Keratinocyte (primary cell): ENCODE data around the gene SFMBT2. TPM values are rescaled to one million over a fixed set of nuclear protein-coding genes. Genes with fewer than 3 reads are reported as not detected.

ENCODE experiments used
- DNase-seq: peaks from one replicate; pipeline ENCODE4 v3.0.0-alpha.2; 2011; ENCODE audit warnings: low read depth, missing footprints, low spot score
- FAIRE-seq: peaks from 2 replicates; lab custom pipeline; 2011; peaks lifted over from hg19 to GRCh38; lab: Jason Lieb, UNC
- H2AFZ ChIP-seq: 2 replicates; pipeline ENCODE4 v1.6.0; 2012; ENCODE audit warnings: low read length, control low read depth, inconsistent platforms; ENCODE audit not compliant: control insufficient read depth
- H3K27ac ChIP-seq: 2 replicates; pipeline ENCODE4 v1.5.1; 2011; ENCODE audit warnings: low read length; ENCODE audit not compliant: control insufficient read depth, insufficient read depth
- H3K27me3 ChIP-seq: 3 replicates; pipeline ENCODE4 v1.6.0; 2011; ENCODE audit warnings: low read length; ENCODE audit not compliant: control insufficient read depth, insufficient read depth; ENCODE audit errors: extremely low read depth
- H3K36me3 ChIP-seq, 2 experiments: 2 replicates in 1 of 2; 3 replicates in 1 of 2; pipeline ENCODE4 v1.5.1; 2011; ENCODE audit warnings: low read length in 2 of 2, mild to moderate bottlenecking in 1 of 2; ENCODE audit not compliant: control insufficient read depth in 2 of 2, insufficient read depth in 2 of 2; ENCODE audit errors: extremely low read depth in 1 of 2
- H3K4me1 ChIP-seq: 3 replicates; pipeline ENCODE4 v1.5.1; 2011; ENCODE audit warnings: low read length; ENCODE audit not compliant: control insufficient read depth, insufficient read depth; ENCODE audit errors: extremely low read depth
- H3K4me2 ChIP-seq: 3 replicates; pipeline ENCODE4 v1.6.0; 2011; ENCODE audit warnings: low read depth, low read length; ENCODE audit not compliant: control insufficient read depth, insufficient read depth; ENCODE audit errors: extremely low read depth
- H3K4me3 ChIP-seq, 3 experiments: fragments of 200-600 bp in 1 of 3; sonication (generic) in 1 of 3; 2 replicates in 2 of 3; 3 replicates in 1 of 3; pipeline ENCODE4 v1.5.1; 2011 to 2016; ENCODE audit warnings: low read length in 3 of 3, mild to moderate bottlenecking in 3 of 3, control low read depth in 2 of 3, inconsistent platforms in 1 of 3, low read depth in 1 of 3, mixed read lengths in 1 of 3, mixed run types in 1 of 3, moderate library complexity in 1 of 3; ENCODE audit not compliant: control insufficient read depth in 2 of 3, insufficient read depth in 2 of 3; ENCODE audit errors: extremely low read depth in 1 of 3
- H3K79me2 ChIP-seq: 2 replicates; pipeline ENCODE4 v1.6.0; 2012; ENCODE audit warnings: low read length; ENCODE audit not compliant: control insufficient read depth, insufficient read depth
- H3K9ac ChIP-seq: 3 replicates; pipeline ENCODE4 v1.6.0; 2011; ENCODE audit warnings: low read length; ENCODE audit not compliant: control insufficient read depth, insufficient read depth; ENCODE audit errors: extremely low read depth
- H3K9me1 ChIP-seq: 3 replicates; pipeline ENCODE4 v1.6.0; 2011; ENCODE audit warnings: low read length; ENCODE audit not compliant: control insufficient read depth, insufficient read depth; ENCODE audit errors: extremely low read depth
- H3K9me3 ChIP-seq: 2 replicates; pipeline ENCODE4 v1.5.1; 2012; ENCODE audit warnings: low read depth, low read length; ENCODE audit not compliant: control insufficient read depth
- H4K20me1 ChIP-seq: 3 replicates; pipeline ENCODE4 v1.6.0; 2011; ENCODE audit warnings: low read length; ENCODE audit not compliant: control insufficient read depth, insufficient read depth; ENCODE audit errors: extremely low read depth
- EZH2 ChIP-seq: IDR thresholded peaks from one replicate; pipeline ENCODE4 v1.6.1; 2012; ENCODE audit warnings: inconsistent platforms, mild to moderate bottlenecking, low read length, moderate library complexity
- dilution Hi-C: fragments of 300-500 bp; cut with MboI; formaldehyde crosslinking; loops from one replicate; pipeline ENCODE4 v1.7.0; 2020; ENCODE audit warnings: low sequenced_read_pairs; ENCODE audit not compliant: extremely low pct_ligation_motif_present
- polyA plus RNA-seq, 5 experiments: library from polyadenylated mRNA; depleted of rRNA in 3 of 5; stranded (reverse) in 3 of 5; stranded (forward) in 1 of 5; unstranded in 1 of 5; fragments of >200 nt; gene quantifications; 1 replicate in 1 of 5; 2 replicates in 3 of 5; 3 replicates in 1 of 5; pipeline versions ENCODE4 v1.2.1 to v1.2.3, GENCODE V29; 2011 to 2012; ENCODE audit warnings: missing spikeins in 2 of 5, low read depth in 1 of 5, low replicate concordance in 1 of 5
- TF ChIP-seq, protein P1 (sequence below), 3 experiments: IDR thresholded peaks in 1 of 3; conservative IDR thresholded peaks in 1 of 3; optimal IDR thresholded peaks in 1 of 3; 2 replicates in 2 of 3; 3 replicates in 1 of 3; pipeline versions ENCODE3 to v1.5.1; 2011; ENCODE audit warnings: low read length in 3 of 3, mild to moderate bottlenecking in 3 of 3, moderate library complexity in 2 of 3, control low read depth in 1 of 3, inconsistent platforms in 1 of 3; ENCODE audit not compliant: insufficient read depth in 2 of 3; ENCODE audit errors: extremely low read depth in 1 of 3

SFMBT2 gene
- polyA plus RNA-seq, 1 donor (not counting 4 experiments of a cell fraction or from before 2014, with no cell fraction given), result 0.71 TPM

DNA sequence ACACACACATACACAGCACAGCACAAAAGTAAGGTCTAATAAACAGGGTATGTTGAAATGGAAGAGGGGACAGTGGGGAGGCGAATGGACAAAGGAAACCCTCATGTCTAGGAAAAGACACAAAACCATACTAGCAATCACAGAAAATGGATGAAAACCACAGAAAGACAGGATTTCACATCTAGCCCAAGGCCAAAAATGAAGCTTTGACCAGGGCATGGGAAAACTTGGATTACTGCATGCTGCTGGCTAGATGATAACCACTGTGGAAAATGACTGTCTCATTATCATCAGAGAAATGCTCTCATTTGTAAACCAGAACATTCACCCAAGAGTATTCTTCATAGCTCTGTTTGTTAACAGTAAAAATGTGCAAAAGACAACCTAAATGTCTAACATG lies 88.2 kb downstream of the SFMBT2 start:
- H3K27ac ChIP-seq, result no peak overlapping the region
- H3K36me3 ChIP-seq, result no peaks in the 10 kb centered on the region
- FAIRE-seq (no peak), DNase-seq (no peak)
- TF ChIP-seq EZH2, result no peak
- TF ChIP-seq, protein P1, sequence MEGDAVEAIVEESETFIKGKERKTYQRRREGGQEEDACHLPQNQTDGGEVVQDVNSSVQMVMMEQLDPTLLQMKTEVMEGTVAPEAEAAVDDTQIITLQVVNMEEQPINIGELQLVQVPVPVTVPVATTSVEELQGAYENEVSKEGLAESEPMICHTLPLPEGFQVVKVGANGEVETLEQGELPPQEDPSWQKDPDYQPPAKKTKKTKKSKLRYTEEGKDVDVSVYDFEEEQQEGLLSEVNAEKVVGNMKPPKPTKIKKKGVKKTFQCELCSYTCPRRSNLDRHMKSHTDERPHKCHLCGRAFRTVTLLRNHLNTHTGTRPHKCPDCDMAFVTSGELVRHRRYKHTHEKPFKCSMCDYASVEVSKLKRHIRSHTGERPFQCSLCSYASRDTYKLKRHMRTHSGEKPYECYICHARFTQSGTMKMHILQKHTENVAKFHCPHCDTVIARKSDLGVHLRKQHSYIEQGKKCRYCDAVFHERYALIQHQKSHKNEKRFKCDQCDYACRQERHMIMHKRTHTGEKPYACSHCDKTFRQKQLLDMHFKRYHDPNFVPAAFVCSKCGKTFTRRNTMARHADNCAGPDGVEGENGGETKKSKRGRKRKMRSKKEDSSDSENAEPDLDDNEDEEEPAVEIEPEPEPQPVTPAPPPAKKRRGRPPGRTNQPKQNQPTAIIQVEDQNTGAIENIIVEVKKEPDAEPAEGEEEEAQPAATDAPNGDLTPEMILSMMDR (optimal IDR thresholded peaks at IDR 0.05 in 1 of 3, IDR thresholded peaks at IDR 0.05 in 1 of 3, conservative IDR thresholded peaks at IDR 0.05 in 1 of 3; ENCODE audit: extremely low read depth in 1 of 3, insufficient read depth in 2 of 3, low read length in 3 of 3), result no peak
- no peaks in the 10 kb centered on the region for H4K20me1 ChIP-seq
- no peaks in the 10 kb centered on the region for H3K9me3 ChIP-seq
- no peaks in the 10 kb centered on the region for H3K79me2 ChIP-seq
- H3K4me2 ChIP-seq, result no peak overlapping the region
- no peak overlapping the region for H2AFZ ChIP-seq
- no peak overlapping the region for H3K9ac ChIP-seq
- no peaks in the 10 kb centered on the region for H3K27me3 ChIP-seq
- dilution Hi-C loops, result no loop called here
- H3K9me1 ChIP-seq, result no peaks in the 10 kb centered on the region
- H3K4me1 ChIP-seq, result peaks cover 3% of the 10 kb centered on the region
- H3K4me3 ChIP-seq, result no peak overlapping the region

DNA sequence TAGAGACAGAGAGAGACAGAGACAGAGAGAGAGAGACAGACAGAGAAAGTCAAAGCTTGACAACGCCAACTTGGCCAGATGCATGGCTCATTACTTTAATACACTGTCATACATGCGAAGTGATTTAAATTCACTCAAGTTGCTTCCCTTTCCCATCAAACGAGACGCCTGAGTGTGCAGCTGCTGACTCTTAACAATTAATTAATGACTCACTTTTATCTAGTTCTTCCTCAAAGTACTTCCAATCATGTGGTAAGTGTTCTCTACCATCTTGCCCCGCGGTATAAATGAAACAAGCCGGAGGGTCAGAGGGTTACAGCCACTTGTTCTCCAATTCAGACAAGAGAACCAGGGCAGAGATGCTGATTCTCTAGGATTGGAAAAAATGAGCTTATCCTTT lies 90.8 kb downstream of the SFMBT2 start:
- Histone ChIP-seq H3K4me3 (no peak overlapping the region), H4K20me1 (no peaks in the 10 kb centered on the region), H3K36me3 (no peaks in the 10 kb centered on the region), H3K4me2 (no peak overlapping the region), H3K4me1 (peaks cover 3% of the 10 kb centered on the region), H3K9ac (no peak overlapping the region), H3K27ac (no peak overlapping the region), H3K79me2 (no peaks in the 10 kb centered on the region), H3K9me3 (no peaks in the 10 kb centered on the region), H2AFZ (no peak overlapping the region), H3K27me3 (no peaks in the 10 kb centered on the region), H3K9me1 (no peaks in the 10 kb centered on the region)
- DNase-seq, result no peak
- no peak for FAIRE-seq
- dilution Hi-C loops, result no loop called here
- TF ChIP-seq, protein P1 (optimal IDR thresholded peaks at IDR 0.05 in 1 of 3, IDR thresholded peaks at IDR 0.05 in 1 of 3, conservative IDR thresholded peaks at IDR 0.05 in 1 of 3; ENCODE audit: extremely low read depth in 1 of 3, insufficient read depth in 2 of 3, low read length in 3 of 3), result no peak
- no peak for TF ChIP-seq EZH2
